Esophagus muscularis mucosa (tissue), 4 donors: ENCODE measurements around the gene MRTFB. TPM values are rescaled to one million over a fixed set of nuclear protein-coding genes. Genes with fewer than 3 reads are reported as not detected.

ENCODE experiments used
- DNase-seq: peaks from one replicate; pipeline ENCODE4 v3.0.0-alpha.2; 2017; ENCODE audit errors: extremely low spot score
- H3K27ac ChIP-seq, 4 donors: fragments of 200-600 bp; sonication (generic); replicated peaks in 1 of 4; 1 replicate in 3 of 4; 2 replicates in 1 of 4; pipeline ENCODE4 v1.5.1; 2016 to 2019; ENCODE audit warnings: mild to moderate bottlenecking in 1 of 4
- H3K27me3 ChIP-seq, 4 donors: fragments of 200-600 bp; sonication (generic); one replicate each; pipeline versions ENCODE4 v1.5.1 to v1.6.0; 2016 to 2019
- H3K36me3 ChIP-seq, 4 donors: fragments of 200-600 bp; sonication (generic); one replicate each; pipeline ENCODE4 v1.5.1; 2016 to 2019
- H3K4me1 ChIP-seq, 4 donors: fragments of 200-600 bp; sonication (generic); one replicate each; pipeline ENCODE4 v1.5.1; 2016 to 2019
- H3K4me3 ChIP-seq, 4 donors: fragments of 200-600 bp; sonication (generic); 1 replicate in 2 of 4; 2 replicates in 2 of 4; pipeline ENCODE4 v1.5.1; 2016 to 2019; ENCODE audit warnings: mild to moderate bottlenecking in 4 of 4, moderate library complexity in 1 of 4
- H3K9me3 ChIP-seq, 4 donors: fragments of 200-600 bp; sonication (generic); 1 replicate in 3 of 4; 2 replicates in 1 of 4; pipeline ENCODE4 v1.5.1; 2016 to 2019
- CTCF ChIP-seq, 3 experiments: fragments of 200-600 bp in 2 of 3; fragments of 450-650 bp in 1 of 3; sonication (generic) in 2 of 3; IDR thresholded peaks; one replicate each; pipeline ENCODE4 v1.5.1; 2017 to 2019; ENCODE audit warnings: antibody characterized with exemption in 3 of 3, mild to moderate bottlenecking in 2 of 3, moderate library complexity in 1 of 3
- EP300 ChIP-seq: sonication (generic); formaldehyde crosslinking; IDR thresholded peaks from one replicate; pipeline ENCODE4 v1.6.1; 2017; ENCODE audit warnings: antibody characterized with exemption
- POLR2A ChIP-seq: fragments of 450-650 bp; IDR thresholded peaks from one replicate; pipeline ENCODE4 v1.6.1; 2017; ENCODE audit warnings: antibody characterized with exemption, moderate library complexity, mild to moderate bottlenecking, low read depth
- POLR2AphosphoS5 ChIP-seq, 2 donors: sonication (generic); formaldehyde crosslinking; IDR thresholded peaks; one replicate each; pipeline ENCODE4 v1.6.1; 2017; ENCODE audit warnings: antibody characterized with exemption in 2 of 2
- WGBS: methylation state at CpG from one replicate; pipeline ENCODE4 v1.1.5; 2018; 5-methylcytosine and 5-hydroxymethylcytosine counted together
- intact Hi-C: fragments of 100-400 bp; cut with DNase I; formaldehyde crosslinking; loops from one replicate; pipeline ENCODE4 v1.15.1; 2023
- total RNA-seq, 4 donors: library from RNA; depleted of rRNA; stranded (reverse); fragments of >200 nt; gene quantifications; one replicate each; pipeline versions ENCODE4 v1.1.0 to v1.2.1, GENCODE V29; 2016

Gene MRTFB
- total RNA-seq, 4 donors from 2014 or later = 36.3 to 63.6 (median 48.2) TPM

- Histone ChIP-seq H3K27me3 (no peaks in the 10 kb centered on the region), H3K27ac (no peak overlapping the region), H3K9me3 (no peaks in the 10 kb centered on the region), H3K4me1 (peaks cover 0 to 7% (median 0%) of the 10 kb centered on the region in 4 donors), H3K4me3 (no peak overlapping the region), H3K36me3 (no peaks in the 10 kb centered on the region)
- WGBS = 51% methylated on average over 5 of the region's 6 CpGs
- DNase-seq = no peak
- intact Hi-C loops = no loop called here
- TF ChIP-seq POLR2AphosphoS5 (IDR thresholded peaks at IDR 0.05) = no peak
- no peak for TF ChIP-seq CTCF (IDR thresholded peaks at IDR 0.05)
- TF ChIP-seq POLR2A = no peak
- no peak for TF ChIP-seq EP300
Measured at GRCh38 chr16:14029658-14030057, 41.5 kb upstream of the MRTFB start.

GRCh38 chr16:14035092-14035491 is 36.0 kb upstream of the MRTFB start:
- WGBS = 89% methylated on average over 5 of the region's 5 CpGs

GRCh38 chr16:14036889-14037288 is 34.2 kb upstream of the MRTFB start:
- DNase-seq = no peak
- Histone ChIP-seq H3K36me3 (no peaks in the 10 kb centered on the region), H3K9me3 (peaks cover 0 to 8% (median 3%) of the 10 kb centered on the region in 4 donors), H3K4me3 (no peak overlapping the region), H3K27ac (no peak overlapping the region), H3K4me1 (no peaks in the 10 kb centered on the region), H3K27me3 (no peaks in the 10 kb centered on the region)
- intact Hi-C loops = no loop called here
- 88% methylated on average over 7 of the region's 7 CpGs for WGBS
- TF ChIP-seq POLR2AphosphoS5 (IDR thresholded peaks at IDR 0.05) (no peak), CTCF (IDR thresholded peaks at IDR 0.05) (no peak), EP300 (no peak), POLR2A (no peak)

More at GRCh38 chr16:14035092-14035491, 36.0 kb upstream of the MRTFB start:
- Histone ChIP-seq H3K36me3 (no peaks in the 10 kb centered on the region), H3K4me3 (no peak overlapping the region), H3K27me3 (no peaks in the 10 kb centered on the region), H3K4me1 (peaks cover 0 to under 1% (median 0%) of the 10 kb centered on the region in 4 donors), H3K9me3 (peaks cover 0 to 8% (median 3%) of the 10 kb centered on the region in 4 donors), H3K27ac (no peak overlapping the region)
- DNase-seq = no peak
- no peak for TF ChIP-seq POLR2AphosphoS5 (IDR thresholded peaks at IDR 0.05)
- TF ChIP-seq CTCF (IDR thresholded peaks at IDR 0.05) = no peak
- intact Hi-C loops = no loop called here

GRCh38 chr16:14037960-14038359 is 33.2 kb upstream of the MRTFB start:
- DNase-seq = no peak
- Histone ChIP-seq H3K4me3 (no peak overlapping the region), H3K9me3 (peaks cover 0 to 8% (median 3%) of the 10 kb centered on the region in 4 donors), H3K36me3 (no peaks in the 10 kb centered on the region), H3K4me1 (no peaks in the 10 kb centered on the region), H3K27ac (no peak overlapping the region), H3K27me3 (no peaks in the 10 kb centered on the region)
- intact Hi-C loops = no loop called here
- WGBS = 96% methylated on average over 3 of the region's 3 CpGs
- no peak for TF ChIP-seq POLR2A
- no peak for TF ChIP-seq EP300
- no peak for TF ChIP-seq POLR2AphosphoS5 (IDR thresholded peaks at IDR 0.05)
- TF ChIP-seq CTCF (IDR thresholded peaks at IDR 0.05) = no peak

- Histone ChIP-seq H3K27ac (no peak overlapping the region), H3K27me3 (no peaks in the 10 kb centered on the region), H3K9me3 (peaks cover 0 to 8% (median 3%) of the 10 kb centered on the region in 4 donors), H3K36me3 (no peaks in the 10 kb centered on the region), H3K4me3 (no peak overlapping the region), H3K4me1 (peaks cover 0 to 5% (median 0%) of the 10 kb centered on the region in 4 donors)
- no peak for DNase-seq
- WGBS = 84% methylated on average over 4 of the region's 4 CpGs
- TF ChIP-seq POLR2A (no peak), CTCF (IDR thresholded peaks at IDR 0.05) (no peak), EP300 (no peak), POLR2AphosphoS5 (IDR thresholded peaks at IDR 0.05) (no peak)
- intact Hi-C loops = no loop called here
Measured at GRCh38 chr16:14041164-14041563, 30.0 kb upstream of the MRTFB start.
